Fibroblast of skin of left quadriceps (primary cell): ENCODE results near the gene RTRAF.

ENCODE experiments used
- DNase-seq, 2 experiments: peaks; one replicate each; pipeline ENCODE4 v3.0.0-alpha.2; 2013; ENCODE audit warnings: low read depth in 2 of 2

RTRAF gene

GRCh38 chr14:51993285-51993920 is 4.1 kb downstream of the RTRAF start:
- no peak for DNase-seq

- no peak for DNase-seq
Observed at GRCh38 chr14:51996148-51996746, 6.9 kb downstream of the RTRAF start.

GRCh38 chr14:51998348-51998747 is 9.0 kb downstream of the RTRAF start:
- no peak for DNase-seq

- peak; percentile 41 to 45 for DNase-seq
Observed at GRCh38 chr14:51999084-51999483, 9.7 kb downstream of the RTRAF start.

- DNase-seq, result no peak
Observed at GRCh38 chr14:52000019-52000582, 10.8 kb downstream of the RTRAF start.

GRCh38 chr14:52000696-52001095 is 11.3 kb downstream of the RTRAF start:
- DNase-seq, result no peak

GRCh38 chr14:52002542-52002941 is 13.2 kb downstream of the RTRAF start:
- DNase-seq, result no peak

GRCh38 chr14:52003324-52003723 is 14.0 kb downstream of the RTRAF start:
- no peak for DNase-seq

GRCh38 chr14:52005625-52006024 is 16.3 kb downstream of the RTRAF start:
- no peak for DNase-seq

- no peak for DNase-seq
Observed at GRCh38 chr14:52006361-52006760, 17.0 kb downstream of the RTRAF start.

- no peak for DNase-seq
Observed at GRCh38 chr14:52007211-52007610, 17.9 kb downstream of the RTRAF start.

GRCh38 chr14:52007637-52008036 is 18.3 kb downstream of the RTRAF start:
- DNase-seq, result no peak

GRCh38 chr14:52008136-52008535 is 18.8 kb downstream of the RTRAF start:
- DNase-seq, result no peak

GRCh38 chr14:52010173-52010693 is 20.9 kb downstream of the RTRAF start:
- no peak for DNase-seq

- DNase-seq, result no peak
Observed at GRCh38 chr14:52011523-52011922, 22.2 kb downstream of the RTRAF start.

GRCh38 chr14:52012635-52013034 is 23.3 kb downstream of the RTRAF start:
- no peak for DNase-seq

GRCh38 chr14:52013984-52014600 is 24.7 kb downstream of the RTRAF start:
- no peak for DNase-seq

GRCh38 chr14:52014601-52015267 is 25.4 kb downstream of the RTRAF start:
- no peak for DNase-seq

- no peak for DNase-seq
Observed at GRCh38 chr14:52015411-52016030, 26.2 kb downstream of the RTRAF start.

GRCh38 chr14:52018252-52018651 is 28.9 kb downstream of the RTRAF start:
- no peak for DNase-seq

GRCh38 chr14:52018970-52019369 is 29.6 kb downstream of the RTRAF start:
- DNase-seq, result no peak
